Uterus (tissue), 2 donors: Measurements from ENCODE around the gene NTN5.
"Not testable (repeated sequence)": the region's sequence is repeated elsewhere in the genome, so short reads cannot be mapped to it uniquely, and the experiment has no call there.

Experiments
- CTCF ChIP-seq, 4 experiments: fragments of 200-600 bp in 2 of 4; fragments of 450-650 bp in 2 of 4; sonication (generic) in 2 of 4; IDR thresholded peaks; one replicate each; pipeline ENCODE4 v1.5.1; 2016 to 2019; ENCODE audit warnings: antibody characterized with exemption in 4 of 4, mild to moderate bottlenecking in 2 of 4, moderate library complexity in 1 of 4
- POLR2A ChIP-seq, 2 donors: fragments of 450-650 bp; IDR thresholded peaks; one replicate each; pipeline ENCODE4 v1.6.1; 2016; ENCODE audit warnings: antibody characterized with exemption in 2 of 2, mild to moderate bottlenecking in 1 of 2, moderate library complexity in 1 of 2

DNA sequence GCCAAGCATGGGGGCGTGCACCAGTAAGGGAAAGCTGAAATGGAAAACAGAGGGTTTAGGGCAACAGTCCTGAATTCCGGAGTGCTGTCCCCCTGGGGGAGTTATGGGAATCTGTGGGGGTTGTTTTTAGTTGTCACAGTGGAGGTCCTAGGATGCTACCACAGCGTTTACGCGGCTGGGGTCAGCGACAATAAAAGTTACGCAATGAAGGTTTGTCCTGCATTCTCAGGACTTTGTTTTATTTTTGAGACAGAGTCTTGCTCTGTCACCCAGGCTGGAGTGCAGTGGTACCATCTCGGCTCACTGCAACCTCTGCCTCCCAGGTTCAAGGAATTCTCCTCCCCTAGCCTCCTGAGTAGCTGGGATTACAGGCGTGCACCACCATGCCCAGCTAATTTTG lies 20.8 kb upstream of the NTN5 start:
- TF ChIP-seq CTCF, POLR2A (IDR thresholded peaks at IDR 0.05): not testable (repeated sequence)
